ENCODE data around the gene SMYD3.

DNA sequence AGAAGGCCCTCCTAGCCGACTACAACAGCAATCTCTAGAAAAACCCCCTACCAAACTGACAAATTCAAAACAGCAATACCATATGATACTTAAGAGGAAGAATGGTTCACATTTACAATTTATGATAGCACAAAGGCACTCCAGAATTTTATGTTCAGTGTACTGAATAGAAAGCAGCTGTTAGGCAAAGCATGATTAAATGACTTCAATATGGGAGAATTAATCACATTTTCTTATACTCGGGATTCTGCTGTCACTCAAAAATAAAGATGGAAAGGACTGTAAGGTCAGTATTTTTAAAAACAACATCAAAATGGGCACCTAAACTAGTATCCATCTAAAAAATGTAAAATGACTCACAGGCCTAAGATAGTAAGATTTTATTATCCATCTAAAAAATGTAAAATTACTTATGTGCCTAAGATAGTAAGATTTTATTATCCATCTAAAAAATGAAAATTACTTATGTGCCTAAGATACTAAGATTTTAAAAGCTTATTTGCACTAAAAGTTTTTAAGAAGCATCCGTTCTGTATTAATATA is 198.5 kb downstream of the SMYD3 start:
- TF ChIP-seq POLR2A (IDR thresholded peaks at IDR 0.05; ENCODE audit: low read length): no peak
- TF ChIP-seq GATA1 (IDR thresholded peaks at IDR 0.05; ENCODE audit: low read depth, low read length): no peak
